Measurements from ENCODE around the gene KLHDC3. TPM values are rescaled to one million over a fixed set of nuclear protein-coding genes. Genes with fewer than 3 reads are reported as not detected.

Gene KLHDC3
- total and polyA plus RNA-seq, 2 of the 8 experiments (the other 6 are each of a cell fraction or from before 2014, with no cell fraction given) = 181 to 203 TPM

DNA sequence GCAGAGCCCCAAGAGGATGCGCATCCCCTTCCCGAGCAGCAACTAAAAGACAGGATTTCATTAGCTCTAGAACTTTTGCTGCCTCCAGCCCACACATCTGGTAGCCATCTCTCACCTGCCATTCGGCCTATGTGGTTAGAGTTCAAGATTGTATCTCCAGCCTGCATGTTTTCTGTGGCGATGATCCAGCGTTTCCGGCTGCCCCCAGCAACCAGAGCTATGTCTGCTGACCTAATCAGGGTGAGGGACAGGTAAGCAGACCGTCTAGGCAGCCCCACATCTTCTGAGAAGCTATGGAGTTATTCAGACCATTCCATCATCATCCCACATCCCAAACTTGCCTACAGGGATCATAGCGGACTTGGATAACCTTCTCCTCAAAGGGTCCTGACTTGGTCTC, 41.9 kb downstream of the KLHDC3 start (continued):
- no peak for TF ChIP-seq TEAD4 (IDR thresholded peaks at IDR 0.05; ENCODE audit: low read depth, low read length)
- no peak for TF ChIP-seq SRF (IDR thresholded peaks at IDR 0.05; ENCODE audit: low read depth, low read length)
- TF ChIP-seq RNF2 (IDR thresholded peaks at IDR 0.05; ENCODE audit: borderline replicate concordance, low read depth, low read length, missing control alignments, poor library complexity, severe bottlenecking) = no peak
- TF ChIP-seq SP1 (IDR thresholded peaks at IDR 0.05; ENCODE audit: low read depth, low read length) = no peak
- TF ChIP-seq SIRT6 (IDR thresholded peaks at IDR 0.05; ENCODE audit: low read length) = no peak
- TF ChIP-seq, protein P1, sequence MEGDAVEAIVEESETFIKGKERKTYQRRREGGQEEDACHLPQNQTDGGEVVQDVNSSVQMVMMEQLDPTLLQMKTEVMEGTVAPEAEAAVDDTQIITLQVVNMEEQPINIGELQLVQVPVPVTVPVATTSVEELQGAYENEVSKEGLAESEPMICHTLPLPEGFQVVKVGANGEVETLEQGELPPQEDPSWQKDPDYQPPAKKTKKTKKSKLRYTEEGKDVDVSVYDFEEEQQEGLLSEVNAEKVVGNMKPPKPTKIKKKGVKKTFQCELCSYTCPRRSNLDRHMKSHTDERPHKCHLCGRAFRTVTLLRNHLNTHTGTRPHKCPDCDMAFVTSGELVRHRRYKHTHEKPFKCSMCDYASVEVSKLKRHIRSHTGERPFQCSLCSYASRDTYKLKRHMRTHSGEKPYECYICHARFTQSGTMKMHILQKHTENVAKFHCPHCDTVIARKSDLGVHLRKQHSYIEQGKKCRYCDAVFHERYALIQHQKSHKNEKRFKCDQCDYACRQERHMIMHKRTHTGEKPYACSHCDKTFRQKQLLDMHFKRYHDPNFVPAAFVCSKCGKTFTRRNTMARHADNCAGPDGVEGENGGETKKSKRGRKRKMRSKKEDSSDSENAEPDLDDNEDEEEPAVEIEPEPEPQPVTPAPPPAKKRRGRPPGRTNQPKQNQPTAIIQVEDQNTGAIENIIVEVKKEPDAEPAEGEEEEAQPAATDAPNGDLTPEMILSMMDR (IDR thresholded peaks at IDR 0.05; ENCODE audit: control extremely low read depth in 1 of 3, insufficient read depth in 1 of 3, low read depth in 1 of 3, low read length in 3 of 3) = no peak

All from H1 (cell line).